IMR-90 (cell line): ENCODE data around the gene ACP1. TPM values are rescaled to one million over a fixed set of nuclear protein-coding genes. Genes with fewer than 3 reads are reported as not detected.

Source experiments
- ATAC-seq: fragments of 200-7000 bp; cut with Tn5 transposase; 2 replicates; pipeline ENCODE4 v1.9.1; 2020; ENCODE audit warnings: low read depth, mild to moderate bottlenecking, moderate library complexity
- BruUV-seq: library from RNA; stranded (reverse); fragments of 400-500 nt; replicated peaks from 2 replicates; lab custom pipeline; 2021; lab: Mats Ljungman, UMichigan
- CTCF ChIA-PET: fragments of 300-600 bp; formaldehyde crosslinking; extraction: SDS; loops from one replicate; lab custom pipeline; 2021; ENCODE audit warnings: antibody characterized with exemption; lab: Yijun Ruan, JAX
- POLR2A ChIA-PET: fragments of 300-600 bp; sonication (Branson Sonifier 250); formaldehyde crosslinking; loops from one replicate; lab custom pipeline; 2022; ENCODE audit warnings: antibody characterized with exemption; ENCODE audit not compliant: unreplicated experiment; lab: Charles Lee
- DNase-seq: peaks from one replicate; pipeline ENCODE4 v3.0.0; 2013
- H2AFZ ChIP-seq: replicated peaks from 2 replicates; pipeline ENCODE3; 2013; ENCODE audit warnings: low read length, mild to moderate bottlenecking; ENCODE audit not compliant: poor library complexity
- H2AK5ac ChIP-seq: 2 replicates; pipeline ENCODE4 v1.6.1; 2013; ENCODE audit warnings: low read depth, low read length, inconsistent platforms
- H2AK9ac ChIP-seq: replicated peaks from 2 replicates; pipeline ENCODE3; 2013; ENCODE audit warnings: mild to moderate bottlenecking, low read depth, low read length, moderate library complexity; ENCODE audit not compliant: poor library complexity
- H2BK120ac ChIP-seq: 2 replicates; pipeline ENCODE4 v1.6.1; 2013; ENCODE audit warnings: low read depth, low read length, inconsistent platforms
- H2BK15ac ChIP-seq: 3 replicates; pipeline ENCODE4 v1.6.1; 2013; ENCODE audit warnings: low read depth, low read length, inconsistent platforms
- H2BK20ac ChIP-seq: 2 replicates; pipeline ENCODE4 v1.6.1; 2013; ENCODE audit warnings: low read depth, mild to moderate bottlenecking, inconsistent platforms, low read length, moderate library complexity
- H2BK5ac ChIP-seq: 2 replicates; pipeline ENCODE4 v1.6.1; 2013; ENCODE audit warnings: mild to moderate bottlenecking, low read depth, low read length, inconsistent platforms; ENCODE audit not compliant: poor library complexity, severe bottlenecking
- H3K14ac ChIP-seq: replicated peaks from 2 replicates; pipeline ENCODE4 v1.6.1; 2013; ENCODE audit warnings: low read depth, low read length, inconsistent platforms
- H3K18ac ChIP-seq: 2 replicates; pipeline ENCODE4 v1.6.1; 2013; ENCODE audit warnings: low read depth, low read length, control low read depth
- H3K23ac ChIP-seq: 2 replicates; pipeline ENCODE4 v1.6.1; 2013; ENCODE audit warnings: low read depth, low read length, inconsistent platforms
- H3K27ac ChIP-seq: 2 replicates; pipeline ENCODE4 v1.5.1; 2013; ENCODE audit warnings: mild to moderate bottlenecking, control low read depth, low read length; ENCODE audit not compliant: insufficient read depth
- H3K27me3 ChIP-seq: 2 replicates; pipeline ENCODE4 v1.6.1; 2013; ENCODE audit warnings: low read length; ENCODE audit not compliant: control insufficient read depth, insufficient read depth
- H3K36me3 ChIP-seq: 2 replicates; pipeline ENCODE4 v1.6.1; 2013; ENCODE audit warnings: low read length, mixed read lengths; ENCODE audit not compliant: control insufficient read depth, insufficient read depth
- H3K4ac ChIP-seq: 2 replicates; pipeline ENCODE4 v1.6.1; 2013; ENCODE audit warnings: low read depth, low read length, inconsistent platforms
- H3K4me1 ChIP-seq: 2 replicates; pipeline ENCODE4 v1.6.1; 2013; ENCODE audit warnings: low read length, mixed read lengths; ENCODE audit not compliant: control insufficient read depth, insufficient read depth
- H3K4me2 ChIP-seq: 2 replicates; pipeline ENCODE4 v1.6.1; 2013; ENCODE audit warnings: low read depth, mild to moderate bottlenecking, control low read depth, low read length, moderate library complexity
- H3K4me3 ChIP-seq: 2 replicates; pipeline ENCODE4 v1.5.1; 2013; ENCODE audit warnings: low read depth, mild to moderate bottlenecking, control low read depth, low read length, moderate library complexity; ENCODE audit not compliant: insufficient read depth
- H3K56ac ChIP-seq: 2 replicates; pipeline ENCODE4 v1.6.1; 2013; ENCODE audit warnings: low read length, inconsistent platforms; ENCODE audit not compliant: insufficient read depth; ENCODE audit errors: extremely low read depth
- H3K79me1 ChIP-seq, 2 experiments: 2 replicates each; pipeline ENCODE4 v1.6.1; 2013; ENCODE audit warnings: low read length in 2 of 2, inconsistent platforms in 1 of 2, low read depth in 1 of 2
- H3K9ac ChIP-seq: 2 replicates; pipeline ENCODE4 v1.6.1; 2013; ENCODE audit warnings: low read depth, low read length, control low read depth
- H3K9me1 ChIP-seq: 2 replicates; pipeline ENCODE4 v1.6.1; 2013; ENCODE audit warnings: low read length, inconsistent platforms; ENCODE audit not compliant: insufficient read depth
- H3K9me3 ChIP-seq: 2 replicates; pipeline ENCODE4 v1.6.1; 2013; ENCODE audit warnings: low read length; ENCODE audit not compliant: control insufficient read depth, insufficient read depth
- H4K20me1 ChIP-seq: 2 replicates; pipeline ENCODE4 v1.6.1; 2013; ENCODE audit warnings: low read length, inconsistent platforms; ENCODE audit not compliant: insufficient read depth
- H4K5ac ChIP-seq: 2 replicates; pipeline ENCODE4 v1.6.1; 2013; ENCODE audit warnings: mild to moderate bottlenecking, low read depth, low read length, control low read depth
- H4K8ac ChIP-seq, 2 experiments: 2 replicates each; pipeline ENCODE4 v1.6.1; 2013; ENCODE audit warnings: low read depth in 2 of 2, low read length in 2 of 2, control low read depth in 1 of 2, inconsistent platforms in 1 of 2
- H4K91ac ChIP-seq: 2 replicates; pipeline ENCODE4 v1.6.1; 2013; ENCODE audit warnings: low read depth, low read length, inconsistent platforms; ENCODE audit not compliant: insufficient read depth
- BHLHE40 ChIP-seq: fragments of 150-350 bp; IDR thresholded peaks from 2 replicates; pipeline ENCODE4 v1.6.1; 2016; ENCODE audit warnings: mild to moderate bottlenecking, low read depth, low read length
- CEBPB ChIP-seq: IDR thresholded peaks from 2 replicates; pipeline ENCODE4 v1.6.1; 2012; ENCODE audit warnings: low read depth, low read length, improper control_type of control experiment
- CHD1 ChIP-seq: IDR thresholded peaks from 2 replicates; pipeline ENCODE4 v1.6.1; 2012; ENCODE audit warnings: low read depth, low read length, improper control_type of control experiment
- CTCF ChIP-seq: conservative IDR thresholded peaks from 2 replicates; pipeline ENCODE4 v1.5.1; 2012; ENCODE audit warnings: mild to moderate bottlenecking, low read depth, low read length, improper control_type of control experiment
- ELK1 ChIP-seq: fragments of 150-350 bp; IDR thresholded peaks from 2 replicates; pipeline ENCODE4 v1.6.1; 2016; ENCODE audit warnings: low read depth, mild to moderate bottlenecking, low read length, moderate library complexity, borderline replicate concordance
- FOS ChIP-seq: fragments of 150-350 bp; IDR thresholded peaks from 2 replicates; pipeline ENCODE4 v1.6.1; 2016; ENCODE audit warnings: low read depth, low read length
- MAFK ChIP-seq: IDR thresholded peaks from 2 replicates; pipeline ENCODE4 v1.6.1; 2012; ENCODE audit warnings: low read depth, low read length, improper control_type of control experiment
- MAZ ChIP-seq: IDR thresholded peaks from 2 replicates; pipeline ENCODE4 v1.6.1; 2012; ENCODE audit warnings: low read depth, mild to moderate bottlenecking, low read length, improper control_type of control experiment, moderate library complexity, borderline replicate concordance
- MXI1 ChIP-seq: IDR thresholded peaks from 2 replicates; pipeline ENCODE4 v1.6.1; 2012; ENCODE audit warnings: low read depth, mild to moderate bottlenecking, low read length, moderate library complexity, borderline replicate concordance
- NFE2L2 ChIP-seq: fragments of 150-350 bp; IDR thresholded peaks from 2 replicates; pipeline ENCODE4 v1.6.1; 2016; ENCODE audit warnings: low read depth, mild to moderate bottlenecking, low read length
- POLR2A ChIP-seq: IDR thresholded peaks from 2 replicates; pipeline ENCODE4 v1.6.1; 2012; ENCODE audit warnings: mild to moderate bottlenecking, low read depth, low read length
- RAD21 ChIP-seq: IDR thresholded peaks from 2 replicates; pipeline ENCODE4 v1.6.1; 2012; ENCODE audit warnings: low read length, improper control_type of control experiment
- RCOR1 ChIP-seq: IDR thresholded peaks from 2 replicates; pipeline ENCODE4 v1.6.1; 2012; ENCODE audit warnings: mild to moderate bottlenecking, low read length, improper control_type of control experiment; ENCODE audit not compliant: insufficient replicate concordance
- RFX5 ChIP-seq: IDR thresholded peaks from 2 replicates; pipeline ENCODE4 v1.8.0; 2012; ENCODE audit warnings: low read depth, mild to moderate bottlenecking, low read length, moderate library complexity
- SMC3 ChIP-seq: fragments of 150-350 bp; IDR thresholded peaks from 2 replicates; pipeline ENCODE4 v1.6.1; 2016; ENCODE audit warnings: low read depth, mild to moderate bottlenecking, antibody characterized with exemption, low read length, moderate library complexity
- USF2 ChIP-seq: fragments of 150-350 bp; IDR thresholded peaks from 2 replicates; pipeline ENCODE4 v1.6.1; 2017; ENCODE audit warnings: mild to moderate bottlenecking, antibody characterized with exemption, low read length, low read depth
- WGBS, 2 experiments: methylation state at CpG; one replicate each; pipeline versions ENCODE4 v1.1.5 to v1.1.7; 2013; ENCODE audit warnings: missing lambda C conversion rate in 2 of 2; ENCODE audit not compliant: insufficient read length in 1 of 2; ENCODE audit errors: extremely low coverage in 2 of 2; 5-methylcytosine and 5-hydroxymethylcytosine counted together
- dilution Hi-C: fragments of 300-500 bp; cut with HindIII; formaldehyde crosslinking; loops from one replicate; pipeline ENCODE4 v1.14.3; 2018; ENCODE audit warnings: low sequenced_read_pairs; ENCODE audit not compliant: unreplicated experiment
- in situ Hi-C: fragments of 300-500 bp; cut with MboI; formaldehyde crosslinking; loops from 3 replicates; pipeline ENCODE4 v1.14.3; 2019; ENCODE audit warnings: low sequenced_read_pairs, inconsistent platforms, mixed read lengths
- intact Hi-C: fragments of 100-400 bp; cut with micrococcal nuclease; formaldehyde crosslinking; loops from 2 replicates; pipeline ENCODE4 v1.10.0; 2022
- polyA plus RNA-seq, 3 experiments: library from polyadenylated mRNA; depleted of rRNA; stranded (reverse); fragments of >200 nt; gene quantifications; 2 replicates each; pipeline ENCODE4 v1.2.3, GENCODE V29; 2012; ENCODE audit warnings: low replicate concordance in 1 of 3
- total RNA-seq: library from RNA; depleted of rRNA; stranded (reverse); fragments of >200 nt; gene quantifications from 2 replicates; pipeline ENCODE4 v1.2.3, GENCODE V29; 2012

ACP1 gene
- total and polyA plus RNA-seq, 2 of the 4 experiments (the other 2 are of a cell fraction) = 85.7 to 104 TPM

GRCh38 chr2:323035-323434 lies 58.3 kb downstream of the ACP1 start:
- H2AK5ac ChIP-seq = no peak overlapping the region
- no peak overlapping the region for H4K5ac ChIP-seq
- TF ChIP-seq MAZ (no peak), RFX5 (no peak), CTCF (no peak), MAFK (no peak), ELK1 (no peak), FOS (no peak), BHLHE40 (no peak), USF2 (no peak), SMC3 (no peak), RCOR1 (no peak), MXI1 (no peak), CHD1 (no peak), NFE2L2 (no peak), POLR2A (no peak), RAD21 (no peak), CEBPB (no peak)
- no peak overlapping the region for H2BK5ac ChIP-seq
- dilution Hi-C loops (no loop called here), intact Hi-C loops (no loop called here), in situ Hi-C loops (no loop called here)
- H2BK15ac ChIP-seq = no peak overlapping the region
- no peaks in the 10 kb centered on the region for H3K36me3 ChIP-seq
- no peak overlapping the region for H2BK120ac ChIP-seq
- H3K18ac ChIP-seq = no peak overlapping the region
- no peak overlapping the region for H3K56ac ChIP-seq
- no peak overlapping the region for H3K4ac ChIP-seq
- no peak overlapping the region for H3K4me2 ChIP-seq
- no TSS peak for BruUV-seq
- DNase-seq (no peak), ATAC-seq (no peak)
- no peak overlapping the region for H2AFZ ChIP-seq
- no peak overlapping the region for H4K8ac ChIP-seq
- CTCF ChIA-PET = no interaction called here
- H3K4me3 ChIP-seq = no peak overlapping the region
- peaks cover 21% of the 10 kb centered on the region for H3K9me3 ChIP-seq
- POLR2A ChIA-PET = no interaction called here
- H3K79me1 ChIP-seq = no peaks in the 10 kb centered on the region
- no peaks in the 10 kb centered on the region for H4K20me1 ChIP-seq
- H3K9me1 ChIP-seq = no peaks in the 10 kb centered on the region
- no peak overlapping the region for H4K91ac ChIP-seq
- no peak overlapping the region for H3K14ac ChIP-seq
- no peak overlapping the region for H2BK20ac ChIP-seq
- no peak overlapping the region for H3K27ac ChIP-seq
- no peak overlapping the region for H2AK9ac ChIP-seq
- H3K27me3 ChIP-seq = no peaks in the 10 kb centered on the region
- H3K23ac ChIP-seq = no peak overlapping the region
- H3K9ac ChIP-seq = no peak overlapping the region
- H3K4me1 ChIP-seq = no peaks in the 10 kb centered on the region
- WGBS, 2 experiments = 60% methylated on average over 3 of the region's 9 CpGs; no CpG with 5 or more reads in 1 of the 2 experiments
